HG03064 (cell line): ENCODE measurements around the gene TERT.
"Not testable (repeated sequence)": the region's sequence is repeated elsewhere in the genome, so short reads cannot be mapped to it uniquely, and the experiment has no call there.

Experiments
- ATAC-seq: cut with Tn5 transposase; IDR thresholded peaks from one replicate; pipeline ENCODE4 v1.9.1; 2021; ENCODE audit warnings: low read depth; ENCODE audit not compliant: unreplicated experiment

The TERT gene

GRCh38 chr5:1331861-1332405, 37.1 kb upstream of the TERT start:
- ATAC-seq: no peak

DNA sequence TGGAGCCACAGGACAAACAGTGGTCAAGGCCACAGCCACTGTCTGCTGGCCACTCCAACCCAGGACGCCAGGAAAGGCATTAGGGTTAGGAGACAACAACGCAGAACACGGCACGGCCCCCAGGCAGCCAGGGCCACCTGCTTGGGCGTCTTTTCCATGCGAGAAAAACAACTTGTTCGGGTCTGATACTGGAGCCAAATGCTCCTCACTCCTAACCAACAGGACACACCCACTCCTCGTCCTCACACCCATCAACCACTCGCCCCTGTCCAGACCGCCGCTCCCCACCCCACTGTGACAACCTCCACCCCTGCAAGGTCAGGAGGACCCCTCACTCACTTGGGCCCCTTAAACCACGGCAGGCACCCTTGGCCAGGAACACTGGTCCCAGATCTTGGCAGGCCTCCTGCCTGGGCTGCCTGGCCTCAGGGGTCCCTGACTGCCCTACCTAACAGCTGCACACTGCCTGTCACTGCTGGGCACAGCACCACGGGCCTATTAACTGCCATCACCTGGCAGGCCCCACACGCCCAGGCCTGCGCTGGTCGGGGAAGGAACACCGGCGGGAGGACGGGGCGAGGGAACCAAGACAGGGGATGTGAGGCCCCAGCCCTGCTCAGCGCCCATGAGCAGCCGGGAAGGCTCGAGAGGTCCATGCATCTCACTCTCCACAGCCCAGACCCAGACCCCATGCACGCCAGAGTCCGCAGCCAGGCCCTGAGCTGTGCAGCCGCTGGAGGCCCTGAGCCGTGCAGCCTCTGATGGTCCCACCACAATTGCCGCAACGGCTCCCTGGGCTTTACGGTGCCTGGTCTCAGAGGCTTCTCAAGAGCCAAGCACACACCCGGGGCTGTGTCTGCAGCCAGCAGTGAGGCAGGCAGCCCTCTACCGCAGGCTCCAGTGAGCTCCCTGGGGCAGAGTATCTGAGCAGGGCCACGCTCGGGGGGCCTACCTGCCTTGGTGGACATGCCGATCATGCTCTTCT, 36.3 kb upstream of the TERT start:
- no peak for ATAC-seq

DNA sequence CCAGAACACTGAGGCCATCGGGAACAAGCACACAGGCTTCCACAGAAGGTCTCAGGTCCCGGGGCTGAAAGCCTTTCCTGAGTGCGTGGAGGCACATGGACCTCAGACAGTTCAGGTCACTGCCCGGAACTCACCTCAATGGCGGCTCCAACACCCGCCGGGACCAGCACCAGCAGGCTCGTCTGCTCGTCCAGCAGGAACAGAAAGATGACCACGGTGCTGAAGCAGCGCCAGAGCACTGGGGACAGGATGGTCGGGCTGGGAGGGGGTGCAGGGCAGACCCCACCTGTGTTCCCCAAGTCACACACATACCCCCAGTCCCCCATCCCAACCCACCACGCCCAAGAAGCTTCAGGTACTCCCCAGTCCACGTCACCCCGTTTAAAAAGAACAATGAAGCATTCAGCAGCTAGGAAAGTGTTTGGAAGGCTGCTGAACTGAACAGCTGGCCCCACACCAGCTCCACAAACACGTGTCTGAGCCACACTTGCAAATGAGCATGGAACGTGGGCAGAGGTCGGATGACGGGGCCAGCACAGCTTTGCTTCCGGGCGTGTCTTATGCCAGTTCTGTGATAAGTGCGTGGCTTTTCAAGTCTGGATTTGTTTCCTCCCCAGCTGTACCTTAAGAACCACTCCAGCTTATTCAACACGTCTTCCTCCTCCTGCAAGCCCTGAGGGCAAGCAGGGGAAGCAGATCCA, 35.4 kb upstream of the TERT start:
- no peak for ATAC-seq

GRCh38 chr5:1329111-1329579, 34.3 kb upstream of the TERT start:
- ATAC-seq: no peak

DNA sequence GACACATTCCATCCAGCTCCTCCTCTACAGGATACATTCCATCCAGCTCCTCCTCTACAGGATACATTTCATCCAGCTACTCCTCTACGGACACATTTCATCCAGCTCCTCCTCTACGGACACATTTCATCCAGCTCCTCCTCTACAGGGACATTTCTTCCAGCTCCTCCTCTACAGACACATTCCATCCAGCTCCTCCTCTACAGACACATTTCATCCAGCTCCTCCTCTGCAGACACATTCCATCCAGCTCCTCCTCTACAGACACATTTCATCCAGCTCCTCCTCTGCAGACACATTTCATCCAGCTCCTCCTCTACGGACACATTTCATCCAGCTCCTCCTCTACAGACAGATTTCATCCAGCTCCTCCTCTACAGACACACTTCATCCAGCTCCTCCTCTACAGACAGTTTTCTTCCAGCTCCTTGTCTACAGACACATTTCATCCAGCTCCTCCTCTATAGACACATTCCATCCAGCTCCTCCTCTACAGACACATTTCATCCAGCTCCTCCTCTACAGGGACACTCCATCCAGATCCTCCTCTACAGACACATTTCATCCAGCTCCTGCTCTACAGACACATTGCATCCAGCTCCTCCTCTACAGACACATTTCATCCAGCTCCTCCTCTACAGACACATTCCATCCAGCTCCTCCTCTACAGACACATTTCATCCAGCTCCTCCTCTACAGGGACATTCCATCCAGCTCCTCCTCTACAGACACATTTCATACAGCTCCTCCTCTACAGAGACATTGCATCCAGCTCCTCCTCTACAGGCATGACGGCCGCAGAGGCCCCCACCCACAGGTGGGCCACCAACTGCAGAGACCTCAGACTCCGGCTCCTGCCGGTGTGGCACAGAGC, 33.6 kb upstream of the TERT start:
- ATAC-seq: not testable (repeated sequence)

DNA sequence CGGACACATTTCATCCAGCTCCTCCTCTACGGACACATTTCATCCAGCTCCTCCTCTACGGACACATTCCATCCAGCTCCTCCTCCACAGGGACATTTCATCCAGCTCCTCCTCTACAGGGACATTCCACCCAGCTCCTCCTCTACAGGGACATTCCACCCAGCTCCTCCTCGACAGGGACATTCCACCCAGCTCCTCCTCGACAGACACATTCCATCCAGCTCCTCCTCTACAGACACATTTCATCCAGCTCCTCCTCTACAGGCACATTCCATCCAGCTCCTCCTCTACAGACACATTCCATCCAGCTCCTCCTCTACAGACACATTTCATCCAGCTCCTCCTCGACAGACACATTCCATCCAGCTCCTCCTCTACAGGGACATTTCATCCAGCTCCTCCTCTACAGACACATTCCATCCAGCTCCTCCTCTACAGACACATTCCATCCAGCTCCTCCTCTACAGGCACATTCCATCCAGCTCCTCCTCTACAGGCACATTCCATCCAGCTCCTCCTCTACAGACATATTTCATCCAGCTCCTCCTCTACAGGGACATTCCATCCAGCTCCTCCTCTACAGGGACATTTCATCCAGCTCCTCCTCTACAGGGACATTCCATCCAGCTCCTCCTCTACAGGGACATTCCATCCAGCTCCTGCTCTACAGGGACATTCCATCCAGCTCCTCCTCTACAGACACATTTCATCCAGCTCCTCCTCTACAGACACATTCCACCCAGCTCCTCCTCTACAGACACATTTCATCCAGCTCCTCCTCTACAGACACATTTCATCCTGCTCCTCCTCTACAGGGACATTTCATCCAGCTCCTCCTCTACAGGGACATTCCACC, 32.3 kb upstream of the TERT start:
- ATAC-seq: not testable (repeated sequence)

GRCh38 chr5:1326532-1326875, 31.6 kb upstream of the TERT start:
- not testable (repeated sequence) for ATAC-seq

- ATAC-seq: no peak
These were observed 31.1 kb upstream of the TERT start for GRCh38 chr5:1325870-1326531.

DNA sequence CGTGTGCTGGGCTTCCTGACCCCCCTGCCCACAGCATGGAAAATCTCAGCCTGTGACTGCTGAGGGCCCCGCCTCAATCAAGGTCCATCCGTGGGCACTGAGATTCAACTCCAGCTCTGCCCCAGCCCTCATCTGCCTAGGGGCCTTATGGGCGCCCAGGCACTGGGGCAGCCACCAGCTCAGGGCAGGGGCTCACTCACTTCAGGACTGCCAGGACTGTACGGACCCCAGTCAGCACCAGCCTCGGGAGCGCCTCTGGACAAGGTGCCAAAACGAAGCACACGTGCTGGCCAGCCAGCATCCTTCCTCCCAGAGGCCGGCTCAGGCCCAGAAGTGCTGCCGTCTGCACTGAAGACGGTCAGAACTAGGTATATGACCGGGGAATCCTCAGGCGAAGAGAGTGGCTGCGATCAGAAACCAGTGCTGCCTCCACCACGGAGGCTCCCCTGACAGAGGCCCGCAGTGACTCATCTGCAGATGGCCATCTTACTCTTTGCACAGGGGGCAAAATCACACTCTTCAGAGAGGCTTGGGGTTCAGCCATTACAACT, 30.4 kb upstream of the TERT start:
- no peak for ATAC-seq

- no peak for ATAC-seq
These were observed 29.9 kb upstream of the TERT start for GRCh38 chr5:1324719-1325190.

DNA sequence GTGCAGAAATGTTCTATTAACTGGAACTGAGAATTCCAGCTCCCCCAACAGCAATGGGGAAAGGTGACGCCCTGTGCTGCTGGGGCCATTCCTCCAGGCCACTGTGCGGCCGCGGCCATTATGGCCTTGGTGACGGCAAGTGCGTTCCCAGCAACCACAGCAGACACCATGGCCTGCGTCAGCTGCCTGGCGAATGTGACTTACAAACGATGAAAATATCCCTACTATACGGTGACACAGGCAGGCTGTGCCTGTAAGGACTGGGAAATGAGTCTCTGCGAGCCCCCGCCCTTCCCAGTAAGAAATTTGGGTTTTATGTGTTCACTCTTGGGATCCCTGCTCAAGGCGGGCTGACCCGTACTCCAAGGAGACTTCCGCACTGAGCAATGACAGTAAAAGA, 29.4 kb upstream of the TERT start:
- ATAC-seq: no peak

GRCh38 chr5:1323803-1324173, 28.9 kb upstream of the TERT start:
- no peak for ATAC-seq

GRCh38 chr5:1322955-1323802, 28.3 kb upstream of the TERT start:
- no peak for ATAC-seq

DNA sequence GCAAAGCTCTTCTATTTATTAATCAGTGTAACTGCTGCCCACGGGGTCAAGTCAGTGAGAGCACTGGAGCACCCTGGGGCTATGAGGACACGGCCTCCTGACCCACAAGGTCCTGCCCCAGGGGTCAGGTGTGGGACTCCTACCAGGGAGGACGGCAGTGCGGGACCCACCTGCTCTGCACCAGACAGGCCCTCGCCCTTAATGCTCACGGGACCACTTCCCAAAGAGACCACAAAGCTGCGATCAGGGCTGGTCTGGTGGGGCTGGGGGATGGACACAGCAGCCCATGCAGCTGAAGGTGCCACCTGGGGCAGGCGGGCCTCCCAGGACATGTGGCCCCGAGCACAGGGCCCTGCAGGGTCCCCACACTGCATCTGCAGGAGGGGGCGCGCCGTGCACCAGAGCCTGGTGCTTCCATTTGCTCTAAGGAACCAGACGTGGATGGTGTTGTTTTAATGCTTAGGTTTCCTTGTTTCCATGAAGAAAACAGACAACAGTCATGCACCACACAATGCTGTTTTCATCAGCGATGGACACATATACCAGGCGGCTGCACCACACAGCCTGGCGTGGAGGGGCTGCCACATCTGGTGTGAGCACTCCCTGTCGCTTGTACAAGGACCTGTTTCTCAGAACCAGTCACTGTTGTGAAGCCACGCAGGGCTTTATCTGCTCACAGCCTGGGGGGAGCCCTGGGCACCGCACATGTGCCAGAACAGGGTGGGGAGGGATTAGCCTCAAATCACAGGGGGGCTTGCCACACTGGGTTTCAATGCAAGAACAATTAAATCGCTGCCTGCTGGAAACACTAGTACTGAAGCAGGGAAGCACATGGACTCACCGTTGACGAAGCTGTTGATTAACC, 27.4 kb upstream of the TERT start:
- ATAC-seq: no peak

- ATAC-seq: no peak
These were observed 26.7 kb upstream of the TERT start for GRCh38 chr5:1321576-1321975.

DNA sequence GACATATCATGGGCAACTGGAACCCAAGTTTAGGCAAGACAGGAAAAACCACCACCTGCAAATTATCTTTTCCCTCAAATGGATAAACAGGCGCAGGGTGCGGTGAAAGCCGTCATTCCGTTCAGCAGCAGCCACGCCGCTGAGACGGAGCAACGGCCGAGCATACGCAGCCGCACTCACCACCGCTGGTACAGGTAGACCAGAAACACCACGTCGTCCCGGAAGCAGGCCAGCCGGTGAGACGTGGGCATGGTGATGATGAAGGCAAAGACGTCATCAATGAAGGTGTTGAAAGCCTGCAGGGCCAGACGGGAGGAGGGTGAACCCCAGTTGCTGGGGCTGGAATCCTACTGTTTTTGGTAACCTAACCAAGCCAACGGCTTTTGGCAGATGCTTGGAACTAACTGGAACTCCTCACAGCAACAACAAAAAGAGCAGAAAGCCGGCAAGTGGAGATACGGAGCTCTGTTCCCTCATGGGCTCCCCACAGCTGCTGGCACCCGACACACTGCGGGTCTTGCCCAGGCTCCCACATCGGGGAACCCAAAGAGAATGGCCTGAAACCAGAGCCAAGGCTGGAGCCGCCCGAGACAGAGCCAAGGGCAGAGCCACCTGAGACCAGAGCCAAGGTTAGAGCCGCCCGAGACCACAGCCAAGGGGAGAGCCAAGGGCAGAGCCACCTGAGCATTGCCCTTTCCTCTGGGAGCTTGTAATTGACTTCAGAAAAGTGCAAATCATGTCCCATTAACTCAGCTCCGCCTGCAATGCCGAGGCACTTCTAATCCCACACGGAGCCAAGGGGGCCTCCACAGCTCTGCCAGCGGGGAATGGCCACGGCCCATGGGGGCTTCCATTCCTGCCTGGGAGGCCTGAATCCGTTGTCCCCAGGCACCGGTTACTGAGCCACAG, 25.8 kb upstream of the TERT start:
- ATAC-seq: no peak
